ENCODE data around the gene PDE6A.

- TF ChIP-seq POLR2AphosphoS5 (IDR thresholded peaks at IDR 0.05; ENCODE audit: insufficient read depth in 1 of 2, low read depth in 1 of 2) (no peak), CTCF (IDR thresholded peaks at IDR 0.05) (no peak), POLR2A (IDR thresholded peaks at IDR 0.05) (no peak)
Observed at GRCh38 chr5:149979896-149980295, 35.3 kb upstream of the PDE6A start.
